ENCODE measurements around the gene MAPK7.

The MAPK7 gene

GRCh38 chr17:19385521-19385983 lies 7.3 kb downstream of the MAPK7 start:
- TF ChIP-seq CTCF (conservative IDR thresholded peaks at IDR 0.05; ENCODE audit: low read depth), result no peak
- CTCF ChIA-PET, result no interaction called here
- DNase-seq (ENCODE audit: low spot score), result no peak
- peak overlapping the region; percentile 78 for H3K27ac ChIP-seq
- POLR2A ChIA-PET (ENCODE audit: low non-redundant PET), result interaction anchor here (2.1 kb wide), 1 partner anchor 8 kb away, joined by 4 read pairs; the partner anchor contains the start of gene MAPK7

- ChIA-PET CTCF (interaction anchor here (1.0 kb wide), 1 partner anchor 23 kb away, joined by 3 read pairs; no protein-coding TSS in a partner anchor), POLR2A (ENCODE audit: low non-redundant PET) (interaction anchor here (2.1 kb wide), 1 partner anchor 8 kb away, joined by 4 read pairs; the partner anchor contains the start of gene MAPK7)
- H3K27ac ChIP-seq, result peak overlapping the region; percentile 78
- no peak for TF ChIP-seq CTCF (conservative IDR thresholded peaks at IDR 0.05; ENCODE audit: low read depth)
- DNase-seq (ENCODE audit: low spot score), result peak; percentile 88
Observed at GRCh38 chr17:19386051-19386929, 8.0 kb downstream of the MAPK7 start.

- peak within 1 kb of the TSS; percentile 78 for H3K27ac ChIP-seq
- no peak for DNase-seq (ENCODE audit: low spot score)
- no peak for TF ChIP-seq CTCF (conservative IDR thresholded peaks at IDR 0.05; ENCODE audit: low read depth)
- CTCF ChIA-PET, result interaction anchor here (1.0 kb wide), 2 partner anchors 24 to 25 kb away, joined by 3 read pairs; partner anchors contain the start of gene B9D1
- POLR2A ChIA-PET (ENCODE audit: low non-redundant PET), result interaction anchor here (2.1 kb wide), 1 partner anchor 9 kb away, joined by 4 read pairs; the partner anchor contains the start of gene MAPK7
Observed at GRCh38 chr17:19386974-19387920, 8.9 kb downstream of the MAPK7 start, which contains the start of gene MFAP4. Gene MFAP4 (minus strand): TSS chr17:19387190. CDS start chr17:19387155, 35 bp downstream.

GRCh38 chr17:19387921-19388521 lies 9.7 kb downstream of the MAPK7 start:
- DNase-seq (ENCODE audit: low spot score), result no peak
- H3K27ac ChIP-seq, result peak overlapping the region; percentile 78
- POLR2A ChIA-PET (ENCODE audit: low non-redundant PET), result no interaction called here
- no peak for TF ChIP-seq CTCF (conservative IDR thresholded peaks at IDR 0.05; ENCODE audit: low read depth)
- CTCF ChIA-PET, result interaction anchor here (1.0 kb wide), 1 partner anchor 25 kb away, joined by 3 read pairs; the partner anchor contains the start of gene B9D1

- no peak for TF ChIP-seq CTCF (conservative IDR thresholded peaks at IDR 0.05; ENCODE audit: low read depth)
- no peak overlapping the region for H3K27ac ChIP-seq
- no peak for DNase-seq (ENCODE audit: low spot score)
- ChIA-PET POLR2A (ENCODE audit: low non-redundant PET) (no interaction called here), CTCF (interaction anchor here (0.5 kb wide), 1 partner anchor 35 kb away, joined by 3 read pairs; no protein-coding TSS in a partner anchor)
Observed at GRCh38 chr17:19388791-19389785, 10.8 kb downstream of the MAPK7 start.
